DOHH2 (cell line): ENCODE data around the gene F8A2.

Experiments used
- H3F3A ChIP-seq: fragments of 200-600 bp; sonication (generic), shearing (Covaris generic); 2 replicates; pipeline ENCODE4 v1.6.0; 2016; ENCODE audit warnings: antibody characterized with exemption, mild to moderate bottlenecking; ENCODE audit not compliant: control insufficient read depth, insufficient read depth
- H3K27ac ChIP-seq: fragments of 200-600 bp; sonication (generic); 2 replicates; pipeline ENCODE4 v1.5.1; 2014; ENCODE audit warnings: low read depth, mild to moderate bottlenecking, low read length, moderate library complexity
- H3K27me3 ChIP-seq: fragments of 200-600 bp; sonication (generic); 2 replicates; pipeline ENCODE4 v1.6.1; 2014; ENCODE audit warnings: mild to moderate bottlenecking, low read length, mixed read lengths; ENCODE audit not compliant: control insufficient read depth
- H3K36me3 ChIP-seq: fragments of 200-600 bp; sonication (generic); 2 replicates; pipeline ENCODE4 v1.6.1; 2014; ENCODE audit warnings: mild to moderate bottlenecking, low read length, moderate library complexity, mixed read lengths; ENCODE audit not compliant: control insufficient read depth
- H3K4me1 ChIP-seq: fragments of 200-600 bp; sonication (generic); 2 replicates; pipeline ENCODE4 v1.6.1; 2014; ENCODE audit warnings: mild to moderate bottlenecking, low read length, mixed read lengths; ENCODE audit not compliant: control insufficient read depth
- H3K4me2 ChIP-seq: fragments of 200-600 bp; sonication (generic); 2 replicates; pipeline ENCODE4 v1.6.0; 2014; ENCODE audit warnings: mild to moderate bottlenecking, low read length, moderate library complexity
- H3K4me3 ChIP-seq: fragments of 200-600 bp; sonication (generic); 2 replicates; pipeline ENCODE4 v1.5.1; 2014; ENCODE audit warnings: mild to moderate bottlenecking, low read length, mixed read lengths
- H3K79me2 ChIP-seq: fragments of 200-600 bp; sonication (generic); 2 replicates; pipeline ENCODE4 v1.6.1; 2014; ENCODE audit warnings: mild to moderate bottlenecking, low read length, mixed read lengths; ENCODE audit not compliant: control insufficient read depth
- H3K9me2 ChIP-seq: fragments of 200-600 bp; sonication (generic); replicated peaks from 2 replicates; pipeline ENCODE4 v1.6.1; 2014; ENCODE audit warnings: mild to moderate bottlenecking, low read length, mixed read lengths; ENCODE audit not compliant: control insufficient read depth
- H3K9me3 ChIP-seq: fragments of 200-600 bp; sonication (generic); 2 replicates; pipeline ENCODE4 v1.6.1; 2014; ENCODE audit warnings: antibody characterized with exemption, low read length, mixed read lengths; ENCODE audit not compliant: control insufficient read depth, insufficient read depth
- H4K20me1 ChIP-seq: fragments of 200-600 bp; sonication (generic); 2 replicates; pipeline ENCODE4 v1.6.0; 2014; ENCODE audit warnings: low read depth, mild to moderate bottlenecking, antibody characterized with exemption, low read length, moderate library complexity; ENCODE audit not compliant: control insufficient read depth, insufficient read depth
- CTCF ChIP-seq: fragments of 200-600 bp; sonication (generic); IDR thresholded peaks from one replicate; pipeline ENCODE4 v1.5.1; 2014; ENCODE audit warnings: antibody characterized with exemption, mild to moderate bottlenecking, low read depth, low read length; ENCODE audit not compliant: poor library complexity, severe bottlenecking
- EZH2phosphoT487 ChIP-seq: fragments of 200-600 bp; sonication (generic); IDR thresholded peaks from 2 replicates; pipeline ENCODE4 v1.6.1; 2017; ENCODE audit warnings: borderline replicate concordance, mild to moderate bottlenecking, antibody characterized with exemption, low read length, moderate library complexity, mixed read lengths

Gene F8A2

GRCh38 chrX:155406429-155406828, 24.5 kb downstream of the F8A2 start:
- Histone ChIP-seq H3K9me2 (no peaks in the 10 kb centered on the region), H3K27me3 (no peaks in the 10 kb centered on the region), H4K20me1 (no peaks in the 10 kb centered on the region), H3K4me1 (no peaks in the 10 kb centered on the region), H3F3A (no peaks in the 10 kb centered on the region), H3K27ac (no peak overlapping the region), H3K4me2 (no peak overlapping the region), H3K9me3 (no peaks in the 10 kb centered on the region), H3K4me3 (no peak overlapping the region), H3K36me3 (no peaks in the 10 kb centered on the region), H3K79me2 (no peaks in the 10 kb centered on the region)
- no peak for TF ChIP-seq CTCF
- TF ChIP-seq EZH2phosphoT487 = no peak

DNA sequence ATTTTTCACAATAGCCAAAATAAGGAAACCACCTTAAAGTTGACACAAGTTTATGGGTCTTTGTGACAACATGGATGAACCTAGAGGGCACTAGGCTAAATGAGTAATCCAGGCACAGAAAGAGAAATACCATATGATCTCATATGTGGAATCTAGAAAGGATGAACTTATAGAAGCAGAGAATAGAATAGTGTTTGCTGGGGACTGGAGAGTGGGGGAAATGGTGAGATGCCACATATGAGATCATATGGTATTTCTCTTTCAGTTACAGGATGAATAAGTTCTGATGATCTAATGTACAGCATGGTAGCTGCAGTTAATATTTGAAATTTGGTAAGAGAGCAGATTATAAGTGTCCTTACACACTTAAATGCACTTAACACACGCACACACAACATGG, 35.9 kb downstream of the F8A2 start:
- Histone ChIP-seq H3K79me2 (no peaks in the 10 kb centered on the region), H3K36me3 (no peaks in the 10 kb centered on the region), H3F3A (no peaks in the 10 kb centered on the region), H3K27ac (no peak overlapping the region), H3K4me2 (no peak overlapping the region), H3K4me1 (no peaks in the 10 kb centered on the region), H3K9me3 (no peaks in the 10 kb centered on the region), H3K4me3 (no peak overlapping the region), H3K9me2 (no peaks in the 10 kb centered on the region), H4K20me1 (no peaks in the 10 kb centered on the region), H3K27me3 (no peaks in the 10 kb centered on the region)
- TF ChIP-seq EZH2phosphoT487 (no peak), CTCF (no peak)
